Neural cell (in vitro differentiated cells): Measurements from ENCODE around the gene CARHSP1. TPM values are rescaled to one million over a fixed set of nuclear protein-coding genes. Genes with fewer than 3 reads are reported as not detected.

Experiments used
- H2AFZ ChIP-seq: fragments of 200-600, 300-800 bp; sonication (generic), shearing (Covaris generic); 2 replicates; pipeline ENCODE4 v1.6.0; 2014; ENCODE audit warnings: low read depth, mild to moderate bottlenecking, antibody characterized with exemption, low read length, moderate library complexity
- H3F3A ChIP-seq: fragments of 200-600 bp; shearing (Covaris generic); 2 replicates; pipeline ENCODE4 v1.6.1; 2016; ENCODE audit warnings: mild to moderate bottlenecking, moderate library complexity, mixed read lengths, antibody characterized with exemption, low read length; ENCODE audit not compliant: insufficient read depth, poor library complexity, severe bottlenecking
- H3K27ac ChIP-seq: fragments of 200-600, 300-800 bp; sonication (generic), shearing (Covaris generic); 2 replicates; pipeline ENCODE4 v1.5.1; 2014; ENCODE audit warnings: mild to moderate bottlenecking, low read length, moderate library complexity
- H3K27me3 ChIP-seq: fragments of 300-800, 200-600 bp; sonication (generic), shearing (Covaris generic); 2 replicates; pipeline ENCODE4 v1.6.0; 2014; ENCODE audit warnings: mild to moderate bottlenecking, low read depth, low read length, moderate library complexity; ENCODE audit not compliant: insufficient read depth
- H3K36me3 ChIP-seq: fragments of 300-800, 200-600 bp; sonication (generic), shearing (Covaris generic); 2 replicates; pipeline ENCODE4 v1.5.1; 2014; ENCODE audit warnings: mild to moderate bottlenecking, antibody characterized with exemption, low read length, moderate library complexity; ENCODE audit not compliant: insufficient read depth
- H3K4me2 ChIP-seq: fragments of 300-800, 200-600 bp; sonication (generic), shearing (Covaris generic); 2 replicates; pipeline ENCODE4 v1.6.0; 2014; ENCODE audit warnings: mild to moderate bottlenecking, low read length
- H3K4me3 ChIP-seq: fragments of 300-800, 200-600 bp; sonication (generic), shearing (Covaris generic); 2 replicates; pipeline ENCODE4 v1.5.1; 2014; ENCODE audit warnings: mild to moderate bottlenecking, low read length, moderate library complexity
- H3K79me2 ChIP-seq: fragments of 200-600 bp; shearing (Covaris generic); replicated peaks from 2 replicates; pipeline ENCODE4 v1.6.0; 2014; ENCODE audit warnings: mild to moderate bottlenecking, low read length, moderate library complexity; ENCODE audit not compliant: insufficient read depth
- H3K9ac ChIP-seq: fragments of 300-800, 200-600 bp; sonication (generic), shearing (Covaris generic); 2 replicates; pipeline ENCODE4 v1.6.1; 2016; ENCODE audit warnings: mild to moderate bottlenecking, low read length, mixed read lengths
- H3K9me2 ChIP-seq: fragments of 200-600 bp; shearing (Covaris generic); 2 replicates; pipeline ENCODE4 v1.6.1; 2016; ENCODE audit warnings: mild to moderate bottlenecking, low read length, mixed read lengths; ENCODE audit not compliant: insufficient read depth
- H3K9me3 ChIP-seq: fragments of 200-600, 300-800 bp; sonication (generic), shearing (Covaris generic); 2 replicates; pipeline ENCODE4 v1.6.1; 2016; ENCODE audit warnings: mild to moderate bottlenecking, mixed run types, low read length, moderate library complexity, mixed read lengths
- H4K20me1 ChIP-seq: fragments of 200-600 bp; shearing (Covaris generic); 2 replicates; pipeline ENCODE4 v1.6.1; 2016; ENCODE audit warnings: mild to moderate bottlenecking, mixed run types; ENCODE audit not compliant: insufficient read depth
- EP300 ChIP-seq: fragments of 450-650 bp; conservative IDR thresholded peaks from 2 replicates; pipeline ENCODE4 v1.6.1; 2014; ENCODE audit warnings: antibody characterized with exemption, mild to moderate bottlenecking, moderate library complexity; ENCODE audit not compliant: poor library complexity, severe bottlenecking
- EZH2 ChIP-seq: fragments of 200-600, 300-800 bp; shearing (Covaris generic), sonication (generic); IDR thresholded peaks from 2 replicates; pipeline ENCODE4 v1.6.1; 2014; ENCODE audit warnings: antibody characterized with exemption, low read length, borderline replicate concordance, mild to moderate bottlenecking; ENCODE audit not compliant: insufficient read depth, poor library complexity, severe bottlenecking
- MXI1 ChIP-seq: fragments of 450-650 bp; conservative IDR thresholded peaks from 2 replicates; pipeline ENCODE4 v1.6.1; 2014; ENCODE audit warnings: antibody characterized with exemption, mild to moderate bottlenecking; ENCODE audit not compliant: poor library complexity, severe bottlenecking
- POLR2AphosphoS5 ChIP-seq: IDR thresholded peaks from 2 replicates; pipeline ENCODE4 v1.6.1; 2012
- RAD21 ChIP-seq: fragments of 450-650 bp; conservative IDR thresholded peaks from 2 replicates; pipeline ENCODE4 v1.6.1; 2014; ENCODE audit warnings: antibody characterized with exemption, mild to moderate bottlenecking, moderate library complexity
- SMC3 ChIP-seq: fragments of 450-650 bp; conservative IDR thresholded peaks from 2 replicates; pipeline ENCODE4 v1.6.1; 2014; ENCODE audit warnings: antibody characterized with exemption, mild to moderate bottlenecking, moderate library complexity; ENCODE audit not compliant: poor library complexity
- TAF1 ChIP-seq: IDR thresholded peaks from 2 replicates; pipeline ENCODE4 v1.6.1; 2012; ENCODE audit warnings: low read depth
- polyA plus RNA-seq: library from polyadenylated mRNA; depleted of rRNA; stranded (reverse); fragments of >200 nt; gene quantifications from 2 replicates; pipeline ENCODE4 v1.2.3, GENCODE V29; 2014
- TF ChIP-seq, protein P1 (sequence below): fragments of 450-650 bp; IDR thresholded peaks from 2 replicates; pipeline ENCODE4 v1.5.1; 2014; ENCODE audit warnings: antibody characterized with exemption, mild to moderate bottlenecking, moderate library complexity; ENCODE audit not compliant: poor library complexity, severe bottlenecking
- TF ChIP-seq, protein P2 (sequence below): IDR thresholded peaks from 2 replicates; pipeline ENCODE4 v1.6.1; 2012; ENCODE audit warnings: borderline replicate concordance

CARHSP1 gene
- polyA plus RNA-seq, 1 donor from 2014 or later, result 102 TPM

DNA sequence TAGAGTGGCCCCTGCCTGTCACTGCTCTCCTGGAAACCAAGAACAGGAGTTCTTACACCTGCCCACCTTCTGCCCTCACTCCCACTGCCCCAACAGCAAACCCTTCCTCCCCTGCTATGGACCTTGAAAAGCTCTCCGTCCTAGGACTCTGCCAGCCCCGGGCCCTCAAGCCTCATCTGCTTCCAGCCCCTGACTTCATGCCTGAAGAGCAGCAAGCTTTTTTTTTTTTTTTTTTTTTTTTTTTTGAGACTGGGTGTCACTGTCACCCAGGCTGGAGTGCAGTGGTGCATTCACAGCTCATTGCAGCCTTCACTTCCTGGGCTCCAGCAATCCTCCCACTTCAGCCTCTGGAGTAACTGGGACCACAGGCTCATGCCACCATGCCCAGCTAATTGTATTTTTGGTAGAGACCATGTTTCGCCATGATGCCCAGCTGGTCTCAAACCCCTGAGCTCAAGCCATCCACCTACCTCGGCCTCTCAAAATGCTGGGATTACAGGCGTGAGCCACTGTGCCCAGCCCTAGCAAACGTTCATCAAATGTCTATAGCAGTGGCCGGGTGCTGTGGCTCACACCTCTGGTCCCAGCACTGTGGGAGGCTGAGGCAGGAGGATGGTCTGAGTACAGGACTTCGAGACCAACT is 16.9 kb downstream of the CARHSP1 start:
- no peaks in the 10 kb centered on the region for H3K36me3 ChIP-seq
- no peak overlapping the region for H3K4me2 ChIP-seq
- no peak overlapping the region for H3K9ac ChIP-seq
- TF ChIP-seq SMC3 (no peak), EP300 (no peak), EZH2 (no peak), POLR2AphosphoS5 (no peak), TAF1 (no peak), RAD21 (no peak), MXI1 (no peak)
- TF ChIP-seq, protein P1, sequence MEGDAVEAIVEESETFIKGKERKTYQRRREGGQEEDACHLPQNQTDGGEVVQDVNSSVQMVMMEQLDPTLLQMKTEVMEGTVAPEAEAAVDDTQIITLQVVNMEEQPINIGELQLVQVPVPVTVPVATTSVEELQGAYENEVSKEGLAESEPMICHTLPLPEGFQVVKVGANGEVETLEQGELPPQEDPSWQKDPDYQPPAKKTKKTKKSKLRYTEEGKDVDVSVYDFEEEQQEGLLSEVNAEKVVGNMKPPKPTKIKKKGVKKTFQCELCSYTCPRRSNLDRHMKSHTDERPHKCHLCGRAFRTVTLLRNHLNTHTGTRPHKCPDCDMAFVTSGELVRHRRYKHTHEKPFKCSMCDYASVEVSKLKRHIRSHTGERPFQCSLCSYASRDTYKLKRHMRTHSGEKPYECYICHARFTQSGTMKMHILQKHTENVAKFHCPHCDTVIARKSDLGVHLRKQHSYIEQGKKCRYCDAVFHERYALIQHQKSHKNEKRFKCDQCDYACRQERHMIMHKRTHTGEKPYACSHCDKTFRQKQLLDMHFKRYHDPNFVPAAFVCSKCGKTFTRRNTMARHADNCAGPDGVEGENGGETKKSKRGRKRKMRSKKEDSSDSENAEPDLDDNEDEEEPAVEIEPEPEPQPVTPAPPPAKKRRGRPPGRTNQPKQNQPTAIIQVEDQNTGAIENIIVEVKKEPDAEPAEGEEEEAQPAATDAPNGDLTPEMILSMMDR, result no peak
- TF ChIP-seq, protein P2, sequence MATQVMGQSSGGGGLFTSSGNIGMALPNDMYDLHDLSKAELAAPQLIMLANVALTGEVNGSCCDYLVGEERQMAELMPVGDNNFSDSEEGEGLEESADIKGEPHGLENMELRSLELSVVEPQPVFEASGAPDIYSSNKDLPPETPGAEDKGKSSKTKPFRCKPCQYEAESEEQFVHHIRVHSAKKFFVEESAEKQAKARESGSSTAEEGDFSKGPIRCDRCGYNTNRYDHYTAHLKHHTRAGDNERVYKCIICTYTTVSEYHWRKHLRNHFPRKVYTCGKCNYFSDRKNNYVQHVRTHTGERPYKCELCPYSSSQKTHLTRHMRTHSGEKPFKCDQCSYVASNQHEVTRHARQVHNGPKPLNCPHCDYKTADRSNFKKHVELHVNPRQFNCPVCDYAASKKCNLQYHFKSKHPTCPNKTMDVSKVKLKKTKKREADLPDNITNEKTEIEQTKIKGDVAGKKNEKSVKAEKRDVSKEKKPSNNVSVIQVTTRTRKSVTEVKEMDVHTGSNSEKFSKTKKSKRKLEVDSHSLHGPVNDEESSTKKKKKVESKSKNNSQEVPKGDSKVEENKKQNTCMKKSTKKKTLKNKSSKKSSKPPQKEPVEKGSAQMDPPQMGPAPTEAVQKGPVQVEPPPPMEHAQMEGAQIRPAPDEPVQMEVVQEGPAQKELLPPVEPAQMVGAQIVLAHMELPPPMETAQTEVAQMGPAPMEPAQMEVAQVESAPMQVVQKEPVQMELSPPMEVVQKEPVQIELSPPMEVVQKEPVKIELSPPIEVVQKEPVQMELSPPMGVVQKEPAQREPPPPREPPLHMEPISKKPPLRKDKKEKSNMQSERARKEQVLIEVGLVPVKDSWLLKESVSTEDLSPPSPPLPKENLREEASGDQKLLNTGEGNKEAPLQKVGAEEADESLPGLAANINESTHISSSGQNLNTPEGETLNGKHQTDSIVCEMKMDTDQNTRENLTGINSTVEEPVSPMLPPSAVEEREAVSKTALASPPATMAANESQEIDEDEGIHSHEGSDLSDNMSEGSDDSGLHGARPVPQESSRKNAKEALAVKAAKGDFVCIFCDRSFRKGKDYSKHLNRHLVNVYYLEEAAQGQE, result no peak
- no peaks in the 10 kb centered on the region for H4K20me1 ChIP-seq
- H3K9me2 ChIP-seq, result no peaks in the 10 kb centered on the region
- H3K79me2 ChIP-seq, result no peaks in the 10 kb centered on the region
- no peak overlapping the region for H2AFZ ChIP-seq
- no peak overlapping the region for H3K27ac ChIP-seq
- no peak overlapping the region for H3K4me3 ChIP-seq
- no peaks in the 10 kb centered on the region for H3F3A ChIP-seq
- H3K9me3 ChIP-seq, result no peaks in the 10 kb centered on the region
- H3K27me3 ChIP-seq, result no peaks in the 10 kb centered on the region

DNA sequence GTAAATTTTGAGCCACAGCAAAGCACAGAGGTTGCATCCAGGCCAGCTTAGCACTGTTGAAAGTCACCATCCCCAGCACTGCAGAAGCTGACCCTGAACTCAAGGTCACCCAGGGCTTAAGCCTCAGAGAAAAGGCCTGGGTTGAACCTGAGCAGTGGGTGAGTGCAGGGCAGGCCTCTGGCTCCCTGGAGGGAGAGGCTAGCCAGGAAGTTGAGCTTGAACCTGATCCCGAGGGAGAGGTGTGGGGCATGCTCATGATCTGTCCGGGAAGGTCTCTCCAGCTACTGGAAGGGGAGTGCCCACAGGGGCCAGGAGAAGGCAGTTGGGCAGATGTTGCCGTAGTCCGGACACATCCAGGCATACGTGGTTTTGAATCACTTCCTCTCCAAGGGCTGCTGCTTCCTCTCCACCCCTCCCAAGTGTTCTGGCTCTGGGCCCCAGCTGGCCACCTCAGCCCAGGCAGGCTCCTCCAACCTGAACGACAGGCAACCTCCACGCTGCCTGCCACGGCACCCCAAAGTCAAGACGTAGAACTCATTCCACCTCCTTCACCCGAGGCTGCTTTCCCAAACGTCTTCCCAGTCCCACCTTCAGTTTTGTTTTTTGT is 18.4 kb downstream of the CARHSP1 start:
- H3K9me2 ChIP-seq, result no peaks in the 10 kb centered on the region
- H3K27ac ChIP-seq, result no peak overlapping the region
- H3F3A ChIP-seq, result no peaks in the 10 kb centered on the region
- H3K36me3 ChIP-seq, result no peaks in the 10 kb centered on the region
- no peaks in the 10 kb centered on the region for H3K79me2 ChIP-seq
- TF ChIP-seq, protein P1, result no peak
- no peak for TF ChIP-seq EP300
- TF ChIP-seq, protein P2, result no peak
- TF ChIP-seq RAD21, result no peak
- TF ChIP-seq SMC3, result no peak
- no peak for TF ChIP-seq POLR2AphosphoS5
- TF ChIP-seq MXI1, result no peak
- no peak for TF ChIP-seq EZH2
- TF ChIP-seq TAF1, result no peak
- no peak overlapping the region for H3K4me3 ChIP-seq
- no peaks in the 10 kb centered on the region for H4K20me1 ChIP-seq
- H3K27me3 ChIP-seq, result no peaks in the 10 kb centered on the region
- H3K4me2 ChIP-seq, result no peak overlapping the region
- no peak overlapping the region for H3K9ac ChIP-seq
- H3K9me3 ChIP-seq, result no peaks in the 10 kb centered on the region
- H2AFZ ChIP-seq, result no peak overlapping the region
